NB4 (cell line): ENCODE measurements around the gene VSTM1.

Source experiments
- DNase-seq: peaks from one replicate; pipeline ENCODE4 v3.0.0; 2010; ENCODE audit warnings: low read depth
- H3K4me3 ChIP-seq: one replicate; pipeline ENCODE4 v1.5.1; 2011; ENCODE audit warnings: mild to moderate bottlenecking, low read depth, low read length, moderate library complexity
- MYC ChIP-seq: IDR thresholded peaks from 2 replicates; pipeline ENCODE4 v1.6.1; 2011; ENCODE audit warnings: low read depth, low read length
- POLR2A ChIP-seq: IDR thresholded peaks from 2 replicates; pipeline ENCODE4 v1.6.1; 2011; ENCODE audit warnings: mild to moderate bottlenecking; ENCODE audit not compliant: insufficient read length; ENCODE audit errors: extremely low read depth
- TF ChIP-seq, protein P1 (sequence below): IDR thresholded peaks from 2 replicates; pipeline ENCODE4 v1.6.1; 2011; ENCODE audit warnings: low read depth, low read length
- TF ChIP-seq, protein P2 (sequence below): IDR thresholded peaks from one replicate; pipeline ENCODE4 v1.5.1; 2012; ENCODE audit warnings: low read depth, low read length

The VSTM1 gene

DNA sequence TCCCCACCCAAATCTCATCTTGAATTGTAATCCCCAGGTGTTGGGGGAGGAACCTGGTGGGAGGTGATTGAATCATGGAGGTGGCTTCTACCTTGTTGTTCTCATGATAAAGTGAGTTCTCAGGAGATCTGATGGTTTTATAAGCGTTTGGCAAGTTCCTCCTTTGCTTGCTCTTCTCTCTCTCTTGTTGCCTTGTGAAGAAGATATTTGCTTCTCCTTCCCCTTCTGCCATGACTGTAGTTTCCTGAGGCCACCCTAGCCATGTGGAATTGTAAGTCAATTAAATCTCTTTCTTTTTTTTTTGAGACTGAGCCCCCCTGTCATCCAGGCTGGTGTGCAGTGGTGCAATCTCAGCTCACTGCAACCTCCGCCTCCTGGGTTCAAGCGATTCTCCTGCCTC lies 34.4 kb downstream of the VSTM1 start:
- peak; percentile 23 for DNase-seq
- TF ChIP-seq MYC (no peak), POLR2A (no peak)
- TF ChIP-seq, protein P1, sequence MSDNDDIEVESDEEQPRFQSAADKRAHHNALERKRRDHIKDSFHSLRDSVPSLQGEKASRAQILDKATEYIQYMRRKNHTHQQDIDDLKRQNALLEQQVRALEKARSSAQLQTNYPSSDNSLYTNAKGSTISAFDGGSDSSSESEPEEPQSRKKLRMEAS: no peak
- TF ChIP-seq, protein P2, sequence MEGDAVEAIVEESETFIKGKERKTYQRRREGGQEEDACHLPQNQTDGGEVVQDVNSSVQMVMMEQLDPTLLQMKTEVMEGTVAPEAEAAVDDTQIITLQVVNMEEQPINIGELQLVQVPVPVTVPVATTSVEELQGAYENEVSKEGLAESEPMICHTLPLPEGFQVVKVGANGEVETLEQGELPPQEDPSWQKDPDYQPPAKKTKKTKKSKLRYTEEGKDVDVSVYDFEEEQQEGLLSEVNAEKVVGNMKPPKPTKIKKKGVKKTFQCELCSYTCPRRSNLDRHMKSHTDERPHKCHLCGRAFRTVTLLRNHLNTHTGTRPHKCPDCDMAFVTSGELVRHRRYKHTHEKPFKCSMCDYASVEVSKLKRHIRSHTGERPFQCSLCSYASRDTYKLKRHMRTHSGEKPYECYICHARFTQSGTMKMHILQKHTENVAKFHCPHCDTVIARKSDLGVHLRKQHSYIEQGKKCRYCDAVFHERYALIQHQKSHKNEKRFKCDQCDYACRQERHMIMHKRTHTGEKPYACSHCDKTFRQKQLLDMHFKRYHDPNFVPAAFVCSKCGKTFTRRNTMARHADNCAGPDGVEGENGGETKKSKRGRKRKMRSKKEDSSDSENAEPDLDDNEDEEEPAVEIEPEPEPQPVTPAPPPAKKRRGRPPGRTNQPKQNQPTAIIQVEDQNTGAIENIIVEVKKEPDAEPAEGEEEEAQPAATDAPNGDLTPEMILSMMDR: no peak
- H3K4me3 ChIP-seq: no peak overlapping the region

DNA sequence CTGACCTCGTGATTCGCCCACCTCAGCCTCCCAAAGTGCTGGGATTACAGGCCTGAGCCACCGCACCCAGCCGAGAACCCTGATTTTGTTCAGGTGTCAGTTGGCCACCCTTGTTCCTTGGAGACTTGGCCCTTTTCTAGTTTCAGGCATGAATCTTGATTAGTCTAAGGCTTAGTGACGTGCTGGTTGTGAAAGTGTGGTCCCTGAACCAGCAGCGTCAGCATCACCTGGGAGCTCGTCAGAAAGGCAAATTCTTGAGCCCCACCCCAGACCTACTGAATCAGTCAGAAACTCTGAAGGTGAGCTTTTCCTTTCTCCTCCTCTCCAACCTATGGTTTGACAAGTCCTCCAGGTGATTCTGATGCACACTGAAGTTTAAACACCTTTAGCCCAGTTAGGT lies 37.0 kb downstream of the VSTM1 start:
- no peak overlapping the region for H3K4me3 ChIP-seq
- no peak for DNase-seq
- TF ChIP-seq POLR2A (no peak), MYC (no peak)
- TF ChIP-seq, protein P2: no peak
- TF ChIP-seq, protein P1: no peak

DNA sequence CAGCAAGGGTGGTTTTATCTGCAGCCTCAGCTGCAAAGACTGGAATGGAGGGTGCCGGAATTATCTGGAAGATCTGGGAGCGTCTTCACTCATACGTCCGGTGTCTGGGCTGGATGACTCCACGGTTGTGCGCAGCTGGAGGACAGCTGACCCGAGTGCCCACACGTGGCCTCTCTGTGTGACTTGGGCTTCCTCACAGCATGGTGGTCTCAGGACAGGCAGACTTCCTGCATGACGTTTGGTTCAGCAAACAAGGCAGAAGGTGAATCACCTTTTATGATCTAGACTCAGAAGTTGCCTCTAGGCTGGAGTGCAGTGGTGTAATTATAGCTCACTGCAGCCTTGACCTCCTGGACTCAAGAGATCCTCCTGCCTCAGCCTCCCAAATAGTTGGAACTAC lies 39.0 kb downstream of the VSTM1 start:
- no peak overlapping the region for H3K4me3 ChIP-seq
- no peak for DNase-seq
- TF ChIP-seq, protein P2: no peak
- TF ChIP-seq MYC (no peak), POLR2A (no peak)
- TF ChIP-seq, protein P1: no peak

DNA sequence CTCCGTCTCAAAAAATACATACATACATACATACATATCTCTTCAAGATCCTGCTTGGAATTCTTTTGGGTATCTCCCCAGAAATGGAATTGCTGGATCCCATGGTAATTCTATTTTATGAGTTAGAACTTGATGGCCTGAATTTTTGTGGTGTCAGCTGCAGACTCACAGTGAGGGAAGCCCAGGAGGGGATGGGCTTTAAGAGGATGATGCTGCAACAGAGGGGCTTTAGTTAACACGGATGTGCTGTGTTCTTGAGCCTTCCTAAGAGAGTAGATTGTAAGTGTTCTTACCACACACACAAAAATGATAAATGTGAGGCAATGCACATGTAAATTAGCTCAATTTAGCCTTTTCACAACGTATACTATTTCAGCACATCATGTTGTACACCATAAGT lies 40.5 kb downstream of the VSTM1 start:
- H3K4me3 ChIP-seq: no peak overlapping the region
- peak; percentile 45 for DNase-seq
- TF ChIP-seq, protein P2: no peak
- TF ChIP-seq, protein P1: no peak
- no peak for TF ChIP-seq POLR2A
- TF ChIP-seq MYC: no peak

DNA sequence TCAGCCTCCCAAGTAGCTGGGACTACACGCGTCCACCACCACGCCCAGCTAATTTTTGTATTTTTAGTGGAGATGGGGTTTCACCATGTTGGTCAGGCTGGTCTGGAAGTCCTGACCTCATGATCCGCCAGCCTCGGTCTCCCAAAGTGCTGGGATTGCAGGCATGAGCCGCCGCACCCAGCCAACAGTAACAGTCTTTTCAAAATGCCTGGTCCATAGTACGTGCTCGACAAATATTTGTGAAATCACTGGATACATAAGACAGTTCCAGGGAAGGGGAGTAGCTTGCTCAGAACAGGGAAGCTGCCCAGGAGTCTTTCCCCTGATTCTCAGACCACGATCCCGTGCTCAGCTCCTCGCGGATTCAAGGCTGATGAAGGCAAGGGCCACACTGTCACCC lies 41.8 kb downstream of the VSTM1 start:
- TF ChIP-seq MYC (no peak), POLR2A (no peak)
- TF ChIP-seq, protein P2: no peak
- TF ChIP-seq, protein P1: no peak
- DNase-seq: no peak
- H3K4me3 ChIP-seq: no peak overlapping the region

DNA sequence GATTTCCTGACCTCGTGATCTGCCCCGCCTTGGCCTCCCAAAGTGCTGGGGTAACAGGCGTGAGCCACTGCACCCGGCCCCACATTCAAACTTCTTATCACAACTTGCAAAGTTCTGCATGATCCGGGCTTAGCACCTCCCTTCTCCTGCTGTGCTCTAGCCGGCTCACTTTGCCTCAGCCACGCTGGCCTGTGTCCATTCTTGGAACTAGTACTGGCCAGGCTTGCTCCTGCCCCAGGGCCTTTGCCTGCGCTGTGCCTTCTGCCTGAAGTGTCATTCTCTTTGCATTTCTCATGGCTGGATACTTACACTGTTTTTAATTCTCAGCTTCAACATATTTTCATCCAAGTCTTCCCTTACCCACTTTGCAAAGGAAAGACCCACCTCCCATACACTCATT lies 42.3 kb downstream of the VSTM1 start:
- no peak overlapping the region for H3K4me3 ChIP-seq
- no peak for DNase-seq
- TF ChIP-seq MYC: no peak
- TF ChIP-seq, protein P2: no peak
- TF ChIP-seq POLR2A: no peak
- TF ChIP-seq, protein P1: no peak
